ENCODE results near the gene RASAL1. TPM values are rescaled to one million over a fixed set of nuclear protein-coding genes. Genes with fewer than 3 reads are reported as not detected.

The RASAL1 gene
- total and polyA plus RNA-seq, 2 donors (not counting 1 experiment from before 2014, with no cell fraction given) = 0.10 to 11.0 TPM

GRCh38 chr12:113094738-113095137 is 40.8 kb downstream of the RASAL1 start:
- Histone ChIP-seq H3K4me2 (replicated peaks; ENCODE audit: low read depth, low read length, poor library complexity, severe bottlenecking) (no peak overlapping the region), H4K20me1 (ENCODE audit: control insufficient read depth, insufficient read depth, low read length, poor library complexity, severe bottlenecking) (no peaks in the 10 kb centered on the region), H3K9ac (ENCODE audit: low read length) (no peak overlapping the region), H3K27ac (ENCODE audit: low read length in 2 of 2) (no peak overlapping the region), H3K9me3 (ENCODE audit: control extremely low read depth in 1 of 3, control insufficient read depth in 2 of 3, insufficient read depth in 1 of 3, low read length in 2 of 3) (no peaks in the 10 kb centered on the region), H3K79me2 (ENCODE audit: control insufficient read depth, insufficient read depth, low read length) (no peaks in the 10 kb centered on the region), H3K4me1 (ENCODE audit: control insufficient read depth in 2 of 2, insufficient read depth in 2 of 2, low read length in 2 of 2) (peaks cover 40 to 50% of the 10 kb centered on the region in 2 donors), H2AFZ (ENCODE audit: insufficient read depth, low read depth, low read length, poor library complexity, severe bottlenecking) (no peak overlapping the region), H3K4me3 (ENCODE audit: control extremely low read depth in 1 of 5, extremely low read depth in 1 of 5, insufficient read depth in 1 of 5, low read depth in 2 of 5, low read length in 4 of 5) (no peak overlapping the region), H3K27me3 (replicated peaks in 1 of 4; ENCODE audit: control extremely low read depth in 1 of 4, control insufficient read depth in 3 of 4, insufficient read depth in 4 of 4, low read length in 3 of 4) (no peaks in the 10 kb centered on the region), H3K36me3 (replicated peaks in 1 of 2; ENCODE audit: control extremely low read depth in 1 of 2, control insufficient read depth in 1 of 2, extremely low read depth in 1 of 2, insufficient read depth in 2 of 2, low read length in 1 of 2) (peaks cover 0 to 18% of the 10 kb centered on the region in 2 experiments)
- POLR2A ChIA-PET = no interaction called here
- 96% methylated on average over 16 of the region's 16 CpGs for WGBS (ENCODE audit: insufficient coverage)
- DNase-seq = no peak
- Mint-ChIP-seq H3K27me3 (no peaks in the 10 kb centered on the region), H3K4me3 (no peak overlapping the region), H3K4me1 (peaks cover 48% of the 10 kb centered on the region), H3K9me3 (ENCODE audit: insufficient read depth) (no peaks in the 10 kb centered on the region), H3K27ac (no peak overlapping the region)
- TF ChIP-seq CTCF (IDR thresholded peaks at IDR 0.05) (no peak), EZH2 (IDR thresholded peaks at IDR 0.05; ENCODE audit: borderline replicate concordance, insufficient read depth, low read depth, low read length, poor library complexity, severe bottlenecking) (no peak)
- intact Hi-C loops (cut with micrococcal nuclease) = loop anchor here (5.0 kb wide), 3 partner anchors 38 to 192 kb away; no protein-coding TSS in a partner anchor
- no peak for ATAC-seq (ENCODE audit: low read depth)
- CTCF ChIA-PET = interaction anchor here (3.6 to 14.5 kb wide), 2 partner anchors 45 to 79 kb away, joined by 24 to 359 read pairs; partner anchors contain the start of gene DTX1

GRCh38 chr12:113093409-113094101 is 42.0 kb downstream of the RASAL1 start:
- DNase-seq = peak; percentile 27
- peaks cover 0 to 18% of the 10 kb centered on the region in 2 experiments for H3K36me3 ChIP-seq (replicated peaks in 1 of 2; ENCODE audit: control extremely low read depth in 1 of 2, control insufficient read depth in 1 of 2, extremely low read depth in 1 of 2, insufficient read depth in 2 of 2, low read length in 1 of 2)
- H3K9me3 ChIP-seq (ENCODE audit: control extremely low read depth in 1 of 3, control insufficient read depth in 2 of 3, insufficient read depth in 1 of 3, low read length in 2 of 3) = no peaks in the 10 kb centered on the region
- H3K27ac ChIP-seq (ENCODE audit: low read length in 2 of 2) = peak overlapping the region in 1 of 2 donors; percentile 50
- H4K20me1 ChIP-seq (ENCODE audit: control insufficient read depth, insufficient read depth, low read length, poor library complexity, severe bottlenecking) = no peaks in the 10 kb centered on the region
- Mint-ChIP-seq H3K27ac (peak overlapping the region; percentile 70), H3K4me1 (peaks cover 57% of the 10 kb centered on the region), H3K4me3 (no peak overlapping the region), H3K9me3 (ENCODE audit: insufficient read depth) (no peaks in the 10 kb centered on the region), H3K27me3 (no peaks in the 10 kb centered on the region)
- peak overlapping the region; percentile 82 for H3K4me2 ChIP-seq (replicated peaks; ENCODE audit: low read depth, low read length, poor library complexity, severe bottlenecking)
- intact Hi-C loops (cut with micrococcal nuclease) = loop anchor here (5.0 kb wide), 1 partner anchor 39 kb away; no protein-coding TSS in a partner anchor
- H3K4me3 ChIP-seq (ENCODE audit: control extremely low read depth in 1 of 5, extremely low read depth in 1 of 5, insufficient read depth in 1 of 5, low read depth in 2 of 5, low read length in 4 of 5) = no peak overlapping the region
- WGBS (ENCODE audit: insufficient coverage) = 77% methylated on average over 22 of the region's 32 CpGs
- ATAC-seq (ENCODE audit: low read depth) = no peak
- H3K4me1 ChIP-seq (ENCODE audit: control insufficient read depth in 2 of 2, insufficient read depth in 2 of 2, low read length in 2 of 2) = peaks cover 51 to 61% of the 10 kb centered on the region in 2 donors
- CTCF ChIA-PET = interaction anchor here (0.9 to 14.5 kb wide), 9 partner anchors 8 to 101 kb away, joined by 5 to 359 read pairs (median 13); partner anchors contain the start of gene DTX1
- H2AFZ ChIP-seq (ENCODE audit: insufficient read depth, low read depth, low read length, poor library complexity, severe bottlenecking) = no peak overlapping the region
- H3K27me3 ChIP-seq (replicated peaks in 1 of 4; ENCODE audit: control extremely low read depth in 1 of 4, control insufficient read depth in 3 of 4, insufficient read depth in 4 of 4, low read length in 3 of 4) = no peaks in the 10 kb centered on the region
- POLR2A ChIA-PET = interaction anchor here (1.7 kb wide), 2 partner anchors 18 to 44 kb away, joined by 4 to 5 read pairs; no protein-coding TSS in a partner anchor
- TF ChIP-seq CTCF (IDR thresholded peaks at IDR 0.05) (no peak), EZH2 (IDR thresholded peaks at IDR 0.05; ENCODE audit: borderline replicate concordance, insufficient read depth, low read depth, low read length, poor library complexity, severe bottlenecking) (no peak)
- H3K79me2 ChIP-seq (ENCODE audit: control insufficient read depth, insufficient read depth, low read length) = no peaks in the 10 kb centered on the region
- no peak overlapping the region for H3K9ac ChIP-seq (ENCODE audit: low read length)
